ENCODE measurements around the gene GALNTL6. TPM values are rescaled to one million over a fixed set of nuclear protein-coding genes. Genes with fewer than 3 reads are reported as not detected.

GALNTL6 gene
- total RNA-seq, 2 donors from 2014 or later: 0.71 TPM; not detected in 1

DNA sequence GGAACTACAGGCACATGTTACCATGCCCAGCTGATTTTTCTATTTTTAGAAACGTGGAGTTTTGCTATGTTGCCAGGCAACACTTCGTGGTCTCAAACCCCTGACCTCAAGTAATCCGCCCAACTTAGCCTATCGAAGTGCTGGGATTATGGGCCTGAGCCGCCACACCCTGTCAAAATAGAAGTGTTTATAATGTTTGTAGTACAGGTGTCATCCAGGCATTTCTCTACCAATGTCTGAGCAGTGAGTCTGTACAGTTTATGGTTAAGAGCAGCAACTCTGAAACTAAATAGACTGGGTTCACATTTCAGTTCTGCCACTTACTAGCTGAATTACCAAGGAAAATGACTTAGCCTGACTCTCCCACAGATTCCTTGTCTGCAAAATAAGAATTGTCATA is 895.0 kb downstream of the GALNTL6 start:
- H3K4me1 ChIP-seq (ENCODE audit: control insufficient read depth, insufficient read depth, low read length): peaks cover 4% of the 10 kb centered on the region
- H3K27me3 Mint-ChIP-seq (ENCODE audit: insufficient read depth): peaks cover 4% of the 10 kb centered on the region
- TF ChIP-seq, protein P1, sequence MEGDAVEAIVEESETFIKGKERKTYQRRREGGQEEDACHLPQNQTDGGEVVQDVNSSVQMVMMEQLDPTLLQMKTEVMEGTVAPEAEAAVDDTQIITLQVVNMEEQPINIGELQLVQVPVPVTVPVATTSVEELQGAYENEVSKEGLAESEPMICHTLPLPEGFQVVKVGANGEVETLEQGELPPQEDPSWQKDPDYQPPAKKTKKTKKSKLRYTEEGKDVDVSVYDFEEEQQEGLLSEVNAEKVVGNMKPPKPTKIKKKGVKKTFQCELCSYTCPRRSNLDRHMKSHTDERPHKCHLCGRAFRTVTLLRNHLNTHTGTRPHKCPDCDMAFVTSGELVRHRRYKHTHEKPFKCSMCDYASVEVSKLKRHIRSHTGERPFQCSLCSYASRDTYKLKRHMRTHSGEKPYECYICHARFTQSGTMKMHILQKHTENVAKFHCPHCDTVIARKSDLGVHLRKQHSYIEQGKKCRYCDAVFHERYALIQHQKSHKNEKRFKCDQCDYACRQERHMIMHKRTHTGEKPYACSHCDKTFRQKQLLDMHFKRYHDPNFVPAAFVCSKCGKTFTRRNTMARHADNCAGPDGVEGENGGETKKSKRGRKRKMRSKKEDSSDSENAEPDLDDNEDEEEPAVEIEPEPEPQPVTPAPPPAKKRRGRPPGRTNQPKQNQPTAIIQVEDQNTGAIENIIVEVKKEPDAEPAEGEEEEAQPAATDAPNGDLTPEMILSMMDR (conservative IDR thresholded peaks at IDR 0.05): no peak
- no peak overlapping the region for H3K9ac ChIP-seq (ENCODE audit: extremely low read depth, low read length, poor library complexity, severe bottlenecking)
- peaks cover 31% of the 10 kb centered on the region for H3K4me1 Mint-ChIP-seq
- no peak overlapping the region for H3K4me3 ChIP-seq (ENCODE audit: low read length)
- H3K9me3 Mint-ChIP-seq: peaks cover 31% of the 10 kb centered on the region
- H3K9me3 ChIP-seq (ENCODE audit: control insufficient read depth, low read length): peaks cover 30% of the 10 kb centered on the region
- H3K36me3 Mint-ChIP-seq (ENCODE audit: low read depth): peaks cover 8% of the 10 kb centered on the region
- no peaks in the 10 kb centered on the region for H3K36me3 ChIP-seq (ENCODE audit: control insufficient read depth, insufficient read depth, low read length)
- H3K27me3 ChIP-seq (ENCODE audit: control insufficient read depth, insufficient read depth, low read length, poor library complexity, severe bottlenecking): no peaks in the 10 kb centered on the region
- WGBS, 2 experiments (ENCODE audit: insufficient coverage in 1 of 2, insufficient read length in 1 of 2): 91 to 96% methylated on average over 5 of the region's 5 CpGs
- DNase-seq: no peak
- no peak overlapping the region for H3K4me3 Mint-ChIP-seq
- no peak overlapping the region for H3K27ac ChIP-seq (ENCODE audit: low read depth, low read length)
- no peak overlapping the region for H3K27ac Mint-ChIP-seq

DNA sequence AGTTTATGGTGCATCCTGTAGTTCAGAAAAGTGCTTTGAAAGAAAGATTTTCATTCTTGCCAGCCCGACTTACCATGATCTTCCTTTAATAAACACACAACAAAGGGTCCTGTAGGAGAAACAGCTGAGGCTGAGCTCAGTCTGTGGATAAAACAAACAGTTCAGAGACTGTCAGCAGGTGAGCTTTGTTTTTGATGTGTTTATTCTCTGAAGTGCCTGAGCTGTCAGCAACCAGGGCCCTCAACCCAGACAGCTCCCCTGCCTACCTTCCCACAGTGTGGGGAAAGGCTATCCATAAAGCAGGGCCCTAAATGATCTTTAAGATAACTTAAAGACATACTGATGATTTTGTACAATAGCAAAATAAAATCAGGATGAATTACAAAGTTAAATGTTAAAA is 896.2 kb downstream of the GALNTL6 start:
- TF ChIP-seq, protein P1 (conservative IDR thresholded peaks at IDR 0.05): no peak
- Mint-ChIP-seq H3K9me3 (peaks cover 27% of the 10 kb centered on the region), H3K27me3 (ENCODE audit: insufficient read depth) (peaks cover 4% of the 10 kb centered on the region), H3K4me1 (peaks cover 31% of the 10 kb centered on the region), H3K27ac (no peak overlapping the region), H3K4me3 (no peak overlapping the region), H3K36me3 (ENCODE audit: low read depth) (peaks cover 8% of the 10 kb centered on the region)
- Histone ChIP-seq H3K36me3 (ENCODE audit: control insufficient read depth, insufficient read depth, low read length) (no peaks in the 10 kb centered on the region), H3K9me3 (ENCODE audit: control insufficient read depth, low read length) (peaks cover 27% of the 10 kb centered on the region), H3K9ac (ENCODE audit: extremely low read depth, low read length, poor library complexity, severe bottlenecking) (no peak overlapping the region), H3K27ac (ENCODE audit: low read depth, low read length) (peak overlapping the region; percentile 79), H3K4me3 (ENCODE audit: low read length) (peak overlapping the region; percentile 15), H3K27me3 (ENCODE audit: control insufficient read depth, insufficient read depth, low read length, poor library complexity, severe bottlenecking) (no peaks in the 10 kb centered on the region), H3K4me1 (ENCODE audit: control insufficient read depth, insufficient read depth, low read length) (peaks cover 4% of the 10 kb centered on the region)
- DNase-seq: peak; percentile 66
- WGBS, 2 experiments (ENCODE audit: insufficient coverage in 1 of 2, insufficient read length in 1 of 2): 20% methylated on average over 1 of the region's 1 CpG; no CpG with 5 or more reads in 1 of the 2 experiments

DNA sequence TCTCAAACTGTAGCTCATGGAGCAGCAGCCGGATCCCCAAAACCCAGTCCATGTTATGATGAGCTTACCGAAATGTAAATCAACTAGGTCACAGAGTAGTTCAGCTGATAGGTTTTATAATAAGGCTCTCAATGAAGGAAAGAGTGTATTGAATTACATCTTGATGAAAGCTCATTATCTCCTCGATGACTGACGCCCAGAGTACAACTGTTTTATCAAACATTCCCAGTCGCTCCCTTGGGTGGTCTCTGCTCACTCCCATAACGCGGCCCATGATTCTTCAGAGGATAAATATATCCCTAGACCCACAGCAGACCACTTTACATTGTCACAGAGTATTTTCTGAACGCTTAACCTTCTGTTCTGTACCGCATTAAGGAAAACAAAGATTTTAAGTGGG is 903.1 kb downstream of the GALNTL6 start:
- 74 to 84% methylated on average over 9 of the region's 9 CpGs for WGBS, 2 experiments (ENCODE audit: insufficient coverage in 1 of 2, insufficient read length in 1 of 2)
- no peaks in the 10 kb centered on the region for H3K36me3 ChIP-seq (ENCODE audit: control insufficient read depth, insufficient read depth, low read length)

More for the DNA sequence above, 903.1 kb downstream of the GALNTL6 start:
- H3K27me3 ChIP-seq (ENCODE audit: control insufficient read depth, insufficient read depth, low read length, poor library complexity, severe bottlenecking): no peaks in the 10 kb centered on the region
- TF ChIP-seq, protein P1 (conservative IDR thresholded peaks at IDR 0.05): no peak
- H3K4me3 ChIP-seq (ENCODE audit: low read length): no peak overlapping the region
- Mint-ChIP-seq H3K36me3 (ENCODE audit: low read depth) (no peaks in the 10 kb centered on the region), H3K4me1 (peaks cover 1% of the 10 kb centered on the region), H3K27me3 (ENCODE audit: insufficient read depth) (peaks cover 3% of the 10 kb centered on the region), H3K9me3 (no peaks in the 10 kb centered on the region), H3K27ac (no peak overlapping the region), H3K4me3 (no peak overlapping the region)
- no peak overlapping the region for H3K9ac ChIP-seq (ENCODE audit: extremely low read depth, low read length, poor library complexity, severe bottlenecking)
- H3K27ac ChIP-seq (ENCODE audit: low read depth, low read length): no peak overlapping the region
- H3K4me1 ChIP-seq (ENCODE audit: control insufficient read depth, insufficient read depth, low read length): no peaks in the 10 kb centered on the region
- DNase-seq: no peak
- no peaks in the 10 kb centered on the region for H3K9me3 ChIP-seq (ENCODE audit: control insufficient read depth, low read length)

Measured in endodermal cell (in vitro differentiated cells).